Spleen (tissue), 11 donors: ENCODE measurements around the gene TBC1D3I. TPM values are rescaled to one million over a fixed set of nuclear protein-coding genes. Genes with fewer than 3 reads are reported as not detected.

Experiments used
- DNase-seq: peaks from one replicate; pipeline ENCODE4 v3.0.0-alpha.2; 2020
- H3K27ac ChIP-seq, 8 donors: fragments of 200-600 bp; sonication (generic) in 7 of 8; 1 replicate in 4 of 8; 2 replicates in 4 of 8; pipeline versions ENCODE4 v1.5.0 to v1.8.0; 2016 to 2021; ENCODE audit warnings: inconsistent platforms in 4 of 8, mild to moderate bottlenecking in 4 of 8, moderate library complexity in 1 of 8
- H3K27me3 ChIP-seq, 7 donors: fragments of 200-600 bp; sonication (generic) in 6 of 7; replicated peaks in 1 of 7; 1 replicate in 4 of 7; 2 replicates in 3 of 7; pipeline versions ENCODE4 v1.5.0 to v1.8.0; 2016 to 2021; ENCODE audit warnings: inconsistent platforms in 3 of 7, mild to moderate bottlenecking in 1 of 7
- H3K36me3 ChIP-seq, 6 donors: fragments of 200-600 bp; sonication (generic) in 5 of 6; 1 replicate in 4 of 6; 2 replicates in 2 of 6; pipeline versions ENCODE4 v1.5.0 to v1.8.0; 2016 to 2021; ENCODE audit warnings: inconsistent platforms in 2 of 6
- H3K4me1 ChIP-seq, 6 donors: fragments of 200-600 bp; sonication (generic) in 5 of 6; 1 replicate in 3 of 6; 2 replicates in 3 of 6; pipeline versions ENCODE4 v1.5.0 to v1.8.0; 2016 to 2021; ENCODE audit warnings: inconsistent platforms in 3 of 6
- H3K4me3 ChIP-seq, 8 donors: fragments of 200-600 bp; sonication (generic) in 7 of 8; 1 replicate in 4 of 8; 2 replicates in 4 of 8; pipeline versions ENCODE4 v1.5.0 to v1.8.0; 2016 to 2021; ENCODE audit warnings: inconsistent platforms in 4 of 8, mild to moderate bottlenecking in 4 of 8, moderate library complexity in 2 of 8
- H3K9me3 ChIP-seq, 8 donors: fragments of 200-600 bp; sonication (generic) in 7 of 8; 1 replicate in 4 of 8; 2 replicates in 4 of 8; pipeline versions ENCODE4 v1.5.0 to v1.8.0; 2016 to 2021; ENCODE audit warnings: inconsistent platforms in 4 of 8
- POLR2A ChIP-seq, 3 donors: fragments of 450-650 bp; IDR thresholded peaks; one replicate each; pipeline ENCODE4 v1.5.1; 2017; ENCODE audit warnings: antibody characterized with exemption in 3 of 3, mild to moderate bottlenecking in 1 of 3
- POLR2AphosphoS5 ChIP-seq, 3 donors: sonication (generic); formaldehyde crosslinking; IDR thresholded peaks; one replicate each; pipeline ENCODE4 v1.5.1; 2017; ENCODE audit warnings: antibody characterized with exemption in 3 of 3
- WGBS, 5 donors: extraction: QIAGEN DNeasy Blood & Tissue Kit in 3 of 5; methylation state at CpG; one replicate each; pipeline versions ENCODE4 v1.1.5 to v1.1.7; 2013 to 2018; 5-methylcytosine and 5-hydroxymethylcytosine counted together
- intact Hi-C: fragments of 100-400 bp; cut with DNase I; formaldehyde crosslinking; loops from one replicate; pipeline ENCODE4 v1.15.0; 2023; ENCODE audit warnings: low total_unique reads
- polyA plus RNA-seq, 3 donors: library from polyadenylated mRNA; stranded (reverse); fragments of 200-250 nt; gene quantifications; one replicate each; pipeline ENCODE4 v1.2.1, GENCODE V29; 2013
- small RNA-seq, 4 donors: library from RNA; depleted of rRNA; stranded (forward); fragments of <200 nt; gene quantifications; one replicate each; pipeline ENCODE3, GENCODE V24; 2016
- total RNA-seq, 7 donors: library from RNA; depleted of rRNA in 3 of 7; stranded (reverse); fragments of >200 nt in 3 of 7; fragmentation: NEBNext Ultra II Directional in 4 of 7; extraction: Animal tissue kit (Norgen Biotek cat#: 25700) in 4 of 7; gene quantifications; one replicate each; pipeline versions ENCODE4 v1.1.0 to v1.2.1, GENCODE V29; 2016 to 2021
- TF ChIP-seq, protein P1 (sequence below), 11 experiments: fragments of 200-600 bp in 7 of 11; fragments of 450-650 bp in 4 of 11; sonication (generic) in 4 of 11; IDR thresholded peaks in 8 of 11; conservative IDR thresholded peaks in 3 of 11; 1 replicate in 7 of 11; 2 replicates in 4 of 11; pipeline versions ENCODE4 v1.4.0 to v1.8.0; 2016 to 2021; ENCODE audit warnings: antibody characterized with exemption in 11 of 11, inconsistent platforms in 4 of 11, mild to moderate bottlenecking in 1 of 11
- donor health status: healthy with polysubstance abuse.
- donor health status: DM: no; HTN: no; CAD: no; lungs with moderate emphysema.
- donor health status: DM: no; HTN: no; CAD: no.
- donor health status: Bipolar disorder and iron deficiency.
- donor health status: healthy.
- donor health status: DM: no; HTN: no; CAD: no.
- donor health status: DM: yes; HTN: yes; CAD: no.

The TBC1D3I gene
- total and polyA plus RNA-seq, 10 donors, result 0.10 to 1.1 (median 0.36) TPM; not detected in 2

DNA sequence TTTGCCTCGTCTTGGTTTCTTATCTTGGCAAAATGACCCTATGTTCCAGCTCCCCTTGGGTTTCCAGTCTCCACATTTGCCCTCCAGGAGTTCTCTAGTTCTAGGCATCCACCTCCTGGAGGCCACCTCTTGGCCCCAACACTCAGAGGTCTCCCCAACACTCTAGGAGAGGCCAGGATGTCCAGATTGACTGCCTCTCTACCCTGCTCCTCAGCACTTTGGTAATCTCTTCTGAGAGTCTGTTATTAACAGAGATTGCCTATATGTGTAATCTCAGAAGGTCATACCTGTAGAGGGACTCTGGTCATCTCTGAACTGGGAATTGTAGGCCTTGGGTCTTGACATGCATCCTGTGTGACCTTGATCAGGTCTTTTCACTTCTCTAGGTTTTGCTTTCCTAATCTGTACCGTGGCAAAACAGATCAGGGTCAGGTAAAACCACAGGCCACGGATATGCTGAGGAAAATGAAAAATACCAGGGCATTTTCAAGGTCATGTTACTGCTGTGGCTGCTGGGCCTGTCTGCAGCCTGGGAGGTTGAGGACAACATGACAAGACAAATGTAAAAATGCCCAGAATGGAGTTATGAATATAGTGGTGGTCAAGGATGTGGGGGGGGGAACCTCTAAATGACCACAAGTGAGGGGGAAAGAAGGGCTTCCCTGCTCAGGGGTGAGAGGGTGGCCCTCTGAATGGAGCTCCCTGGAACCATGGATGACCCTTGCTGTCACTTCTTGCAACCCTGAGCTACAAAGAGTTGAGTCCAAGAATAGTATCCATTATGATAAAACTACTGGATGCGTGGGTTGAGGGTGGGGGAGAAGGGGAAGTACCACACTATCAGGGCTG lies 58.5 kb downstream of the TBC1D3I start:
- DNase-seq, result no peak
- WGBS, 5 donors, result 58 to 73% (median 62%) methylated on average over 4 of the region's 4 CpGs

DNA sequence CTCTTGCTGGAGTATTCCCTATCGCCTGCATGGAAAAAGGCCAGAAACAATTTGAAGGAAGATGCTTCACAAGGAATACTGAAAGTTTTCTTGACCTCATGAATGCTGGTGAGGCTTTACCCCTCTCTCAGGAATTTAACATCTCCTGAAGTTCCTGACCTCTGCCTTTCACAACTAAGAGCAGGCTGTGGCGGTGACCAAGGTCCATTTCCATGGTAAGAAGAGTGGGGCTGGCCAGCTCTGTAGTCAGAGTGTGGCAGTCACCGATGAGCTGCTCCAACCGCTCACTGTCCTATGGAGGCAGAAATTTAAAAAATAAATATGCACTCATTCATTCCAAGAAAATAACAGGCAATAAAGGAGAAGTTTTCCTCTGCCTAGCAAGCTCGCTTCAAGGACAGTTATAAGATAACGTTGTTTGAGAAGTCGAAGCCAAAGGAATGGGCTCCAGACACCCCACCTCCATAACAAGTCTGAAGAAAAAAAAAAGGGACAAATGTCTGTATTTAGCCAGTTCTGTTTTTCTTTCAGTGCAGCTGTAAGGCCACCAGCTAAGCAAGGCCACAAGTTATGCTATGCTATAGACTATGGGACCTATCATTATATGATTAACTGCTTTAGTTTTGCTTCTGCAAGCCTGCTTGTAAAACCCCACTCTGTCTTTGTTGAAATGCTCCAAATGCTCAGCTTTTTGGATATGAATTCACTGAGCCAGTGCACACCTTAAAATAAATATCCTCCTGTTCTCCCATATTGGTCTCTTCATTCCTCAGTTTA lies 59.5 kb downstream of the TBC1D3I start:
- H3K27ac ChIP-seq, result no peak overlapping the region
- peaks cover 0 to 55% (median 26%) of the 10 kb centered on the region in 6 donors for H3K4me1 ChIP-seq
- no peaks in the 10 kb centered on the region for H3K36me3 ChIP-seq
- H3K27me3 ChIP-seq, result no peaks in the 10 kb centered on the region
- no peaks in the 10 kb centered on the region for H3K9me3 ChIP-seq
- no peak overlapping the region for H3K4me3 ChIP-seq
- WGBS, 5 donors, result 90 to 97% (median 95%) methylated on average over 7 of the region's 7 CpGs
- no peak for TF ChIP-seq POLR2A (IDR thresholded peaks at IDR 0.05)
- TF ChIP-seq, protein P1, sequence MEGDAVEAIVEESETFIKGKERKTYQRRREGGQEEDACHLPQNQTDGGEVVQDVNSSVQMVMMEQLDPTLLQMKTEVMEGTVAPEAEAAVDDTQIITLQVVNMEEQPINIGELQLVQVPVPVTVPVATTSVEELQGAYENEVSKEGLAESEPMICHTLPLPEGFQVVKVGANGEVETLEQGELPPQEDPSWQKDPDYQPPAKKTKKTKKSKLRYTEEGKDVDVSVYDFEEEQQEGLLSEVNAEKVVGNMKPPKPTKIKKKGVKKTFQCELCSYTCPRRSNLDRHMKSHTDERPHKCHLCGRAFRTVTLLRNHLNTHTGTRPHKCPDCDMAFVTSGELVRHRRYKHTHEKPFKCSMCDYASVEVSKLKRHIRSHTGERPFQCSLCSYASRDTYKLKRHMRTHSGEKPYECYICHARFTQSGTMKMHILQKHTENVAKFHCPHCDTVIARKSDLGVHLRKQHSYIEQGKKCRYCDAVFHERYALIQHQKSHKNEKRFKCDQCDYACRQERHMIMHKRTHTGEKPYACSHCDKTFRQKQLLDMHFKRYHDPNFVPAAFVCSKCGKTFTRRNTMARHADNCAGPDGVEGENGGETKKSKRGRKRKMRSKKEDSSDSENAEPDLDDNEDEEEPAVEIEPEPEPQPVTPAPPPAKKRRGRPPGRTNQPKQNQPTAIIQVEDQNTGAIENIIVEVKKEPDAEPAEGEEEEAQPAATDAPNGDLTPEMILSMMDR (IDR thresholded peaks at IDR 0.05 in 8 of 11, conservative IDR thresholded peaks at IDR 0.05 in 3 of 11), result no peak
- no peak for TF ChIP-seq POLR2AphosphoS5 (IDR thresholded peaks at IDR 0.05)
- DNase-seq, result no peak
- intact Hi-C loops, result no loop called here

More for the DNA sequence above, 58.5 kb downstream of the TBC1D3I start:
- Histone ChIP-seq H3K27me3 (no peaks in the 10 kb centered on the region), H3K4me3 (no peak overlapping the region), H3K4me1 (peaks cover 0 to 61% (median 33%) of the 10 kb centered on the region in 6 donors), H3K27ac (no peak overlapping the region), H3K9me3 (no peaks in the 10 kb centered on the region), H3K36me3 (no peaks in the 10 kb centered on the region)
- TF ChIP-seq POLR2A (IDR thresholded peaks at IDR 0.05) (no peak), POLR2AphosphoS5 (IDR thresholded peaks at IDR 0.05) (no peak)
- TF ChIP-seq, protein P1 (IDR thresholded peaks at IDR 0.05 in 8 of 11, conservative IDR thresholded peaks at IDR 0.05 in 3 of 11), result no peak
- intact Hi-C loops, result no loop called here

Small RNA genes lying within 50 kb of the gene (small RNA-seq; reads per million reads assigned to genes)
- gene AC243829.3 (0 reads per million in 4 donors), gene AC243829.6 (0 reads per million in 4 donors), gene RF00019 (0 reads per million in 4 donors)

Other genes with a start within 250 kb of the TBC1D3I start
- gene CCL23, start 246.6 kb downstream of the TBC1D3I start, total RNA-seq, result 10 to 100 TPM in 4 of 7 donors, 1 to 10 TPM in 3; 7.5 to 40.6 (median 15.5) TPM
- 10 to 100 TPM in 1 of 3 donors, 1 to 10 TPM in 2; 1.6 to 12.7 (median 6.6) TPM for gene CCL23, start 246.6 kb downstream of the TBC1D3I start, polyA plus RNA-seq
- gene CCL18, start 200.3 kb downstream of the TBC1D3I start, total RNA-seq, result 10 to 100 TPM in 5 of 7 donors, 1 to 10 TPM in 2; 5.2 to 27.8 (median 11.0) TPM
- gene CCL18, start 200.3 kb downstream of the TBC1D3I start, polyA plus RNA-seq, result 100 to 1,000 TPM in 1 of 3 donors, 10 to 100 TPM in 1, 1 to 10 TPM in 1; 9.8 to 109 (median 75.6) TPM
- 10 to 100 TPM; 10.7 to 85.9 (median 23.3) TPM for gene CCL3, start 174.4 kb downstream of the TBC1D3I start, total RNA-seq
- 10 to 100 TPM; 11.7 to 41.5 (median 17.6) TPM for gene CCL3, start 174.4 kb downstream of the TBC1D3I start, polyA plus RNA-seq
- gene CCL4, start 160.7 kb downstream of the TBC1D3I start, total RNA-seq, result 10 to 100 TPM; 23.5 to 81.0 (median 33.8) TPM
- 10 to 100 TPM; 10.1 to 32.9 (median 15.8) TPM for gene CCL4, start 160.7 kb downstream of the TBC1D3I start, polyA plus RNA-seq
- gene TBC1D3B, start 87.9 kb downstream of the TBC1D3I start, total RNA-seq, result 10 to 100 TPM in 4 of 7 donors, 1 to 10 TPM in 2, not detected in 1; 4.3 to 13.5 (median 11.3) TPM
- gene TBC1D3B, start 87.9 kb downstream of the TBC1D3I start, polyA plus RNA-seq, result 1 to 10 TPM; 1.3 to 4.3 (median 3.3) TPM
- 1 to 10 TPM in 5 of 7 donors, under 1 TPM in 1, not detected in 1; 0.51 to 8.2 (median 3.7) TPM for gene CCL3L1, start 67.8 kb downstream of the TBC1D3I start, total RNA-seq
- gene CCL3L1, start 67.8 kb downstream of the TBC1D3I start, polyA plus RNA-seq, result 1 to 10 TPM in 2 of 3 donors, under 1 TPM in 1; 0.93 to 2.0 (median 1.1) TPM
- gene CCL4L2, start 53.5 kb downstream of the TBC1D3I start, total RNA-seq, result 10 to 100 TPM in 3 of 7 donors, 1 to 10 TPM in 3, not detected in 1; 6.4 to 22.2 (median 14.9) TPM
- gene CCL4L2, start 53.5 kb downstream of the TBC1D3I start, polyA plus RNA-seq, result 1 to 10 TPM; 2.3 to 8.5 (median 3.5) TPM
- gene TBC1D3G, start 59.3 kb upstream of the TBC1D3I start, total RNA-seq, result 1 to 10 TPM in 2 of 7 donors, not detected in 5; 2.0 to 5.2 TPM
- 10 to 100 TPM in 1 of 3 donors, under 1 TPM in 1, not detected in 1; 0.61 to 11.3 TPM for gene TBC1D3G, start 59.3 kb upstream of the TBC1D3I start, polyA plus RNA-seq
- gene TBC1D3H, start 123.9 kb upstream of the TBC1D3I start, total RNA-seq, result under 1 TPM in 1 of 7 donors, not detected in 6; 0.64 TPM
- 1 to 10 TPM in 2 of 3 donors, not detected in 1; 2.8 to 4.5 TPM for gene TBC1D3H, start 123.9 kb upstream of the TBC1D3I start, polyA plus RNA-seq
- gene ZNHIT3, start 222.1 kb upstream of the TBC1D3I start, total RNA-seq, result 10 to 100 TPM; 24.2 to 42.4 (median 28.6) TPM
- 10 to 100 TPM; 41.4 to 58.0 (median 52.9) TPM for gene ZNHIT3, start 222.1 kb upstream of the TBC1D3I start, polyA plus RNA-seq